ENCODE measurements around the gene MYCBP.
A peak's percentile ranks its signal among the peaks of the same experiment; 100 is the strongest.
"Not testable (repeated sequence)": the region's sequence is repeated elsewhere in the genome, so short reads cannot be mapped to it uniquely, and the experiment has no call there.

MYCBP gene

GRCh38 chr1:38865112-38865715, 7.9 kb downstream of the MYCBP start:
- Histone ChIP-seq H3K9me3 (ENCODE audit: control insufficient read depth in 1 of 2, low read length in 2 of 2) (no peaks in the 10 kb centered on the region), H3K4me1 (ENCODE audit: control insufficient read depth in 1 of 2, insufficient read depth in 2 of 2, low read length in 2 of 2) (peaks cover 6 to 35% of the 10 kb centered on the region in 2 donors), H3K36me3 (ENCODE audit: control insufficient read depth in 1 of 2, insufficient read depth in 2 of 2, low read length in 2 of 2) (peaks cover 0 to 5% of the 10 kb centered on the region in 2 donors), H3K27me3 (ENCODE audit: low read depth, low read length) (no peaks in the 10 kb centered on the region), H3K4me3 (ENCODE audit: low read depth in 1 of 2, low read length in 2 of 2) (no peak overlapping the region), H3K27ac (ENCODE audit: low read length) (no peak overlapping the region)

GRCh38 chr1:38860454-38860795, 12.7 kb downstream of the MYCBP start:
- H3K4me1 ChIP-seq (ENCODE audit: control insufficient read depth in 1 of 2, insufficient read depth in 2 of 2, low read length in 2 of 2): peaks cover 11 to 45% of the 10 kb centered on the region in 2 donors
- H3K27me3 ChIP-seq (ENCODE audit: low read depth, low read length): no peaks in the 10 kb centered on the region
- H3K27ac ChIP-seq (ENCODE audit: low read length): peak overlapping the region; percentile 52
- peak overlapping the region; percentile 84 to 91 for H3K4me3 ChIP-seq (ENCODE audit: low read depth in 1 of 2, low read length in 2 of 2)
- H3K9me3 ChIP-seq (ENCODE audit: control insufficient read depth in 1 of 2, low read length in 2 of 2): no peaks in the 10 kb centered on the region
- peaks cover 3 to 16% of the 10 kb centered on the region in 2 donors for H3K36me3 ChIP-seq (ENCODE audit: control insufficient read depth in 1 of 2, insufficient read depth in 2 of 2, low read length in 2 of 2)

GRCh38 chr1:38859561-38860453, 13.3 kb downstream of the MYCBP start, which contains the start of gene RRAGC:
RRAGC (minus strand) TSS chr1:38859772; CDS start chr1:38859646, 126 bp downstream.
- Histone ChIP-seq H3K27me3 (ENCODE audit: low read depth, low read length) (no peaks in the 10 kb centered on the region), H3K36me3 (ENCODE audit: control insufficient read depth in 1 of 2, insufficient read depth in 2 of 2, low read length in 2 of 2) (peaks cover 9 to 22% of the 10 kb centered on the region in 2 donors)

GRCh38 chr1:38858833-38859560, 14.2 kb downstream of the MYCBP start:
- Histone ChIP-seq H3K27me3 (ENCODE audit: low read depth, low read length) (no peaks in the 10 kb centered on the region), H3K4me1 (ENCODE audit: control insufficient read depth in 1 of 2, insufficient read depth in 2 of 2, low read length in 2 of 2) (peaks cover 11 to 40% of the 10 kb centered on the region in 2 donors), H3K27ac (ENCODE audit: low read length) (peak overlapping the region; percentile 83), H3K9me3 (ENCODE audit: control insufficient read depth in 1 of 2, low read length in 2 of 2) (no peaks in the 10 kb centered on the region), H3K4me3 (ENCODE audit: low read depth in 1 of 2, low read length in 2 of 2) (peak overlapping the region; percentile 95 to 96), H3K36me3 (ENCODE audit: control insufficient read depth in 1 of 2, insufficient read depth in 2 of 2, low read length in 2 of 2) (peaks cover 9 to 17% of the 10 kb centered on the region in 2 donors)

More at GRCh38 chr1:38859561-38860453, 13.3 kb downstream of the MYCBP start, which contains the start of gene RRAGC:
- Histone ChIP-seq H3K9me3 (ENCODE audit: control insufficient read depth in 1 of 2, low read length in 2 of 2) (no peaks in the 10 kb centered on the region), H3K4me1 (ENCODE audit: control insufficient read depth in 1 of 2, insufficient read depth in 2 of 2, low read length in 2 of 2) (peaks cover 11 to 45% of the 10 kb centered on the region in 2 donors), H3K27ac (ENCODE audit: low read length) (peak within 1 kb of the TSS; percentile 83), H3K4me3 (ENCODE audit: low read depth in 1 of 2, low read length in 2 of 2) (peak within 1 kb of the TSS; percentile 95 to 96)

- Histone ChIP-seq H3K9me3 (ENCODE audit: control insufficient read depth in 1 of 2, low read length in 2 of 2) (no peaks in the 10 kb centered on the region), H3K36me3 (ENCODE audit: control insufficient read depth in 1 of 2, insufficient read depth in 2 of 2, low read length in 2 of 2) (peaks cover 27 to 44% of the 10 kb centered on the region in 2 donors)
Observed at GRCh38 chr1:38852780-38853179, 20.4 kb downstream of the MYCBP start.

GRCh38 chr1:38848071-38848470, 25.1 kb downstream of the MYCBP start:
- no peak overlapping the region for H3K27ac ChIP-seq (ENCODE audit: low read length)
- no peak overlapping the region for H3K4me3 ChIP-seq (ENCODE audit: low read depth in 1 of 2, low read length in 2 of 2)
- no peaks in the 10 kb centered on the region for H3K4me1 ChIP-seq (ENCODE audit: control insufficient read depth in 1 of 2, insufficient read depth in 2 of 2, low read length in 2 of 2)
- no peaks in the 10 kb centered on the region for H3K27me3 ChIP-seq (ENCODE audit: low read depth, low read length)
- peaks cover 40 to 45% of the 10 kb centered on the region in 2 donors for H3K36me3 ChIP-seq (ENCODE audit: control insufficient read depth in 1 of 2, insufficient read depth in 2 of 2, low read length in 2 of 2)
- H3K9me3 ChIP-seq (ENCODE audit: control insufficient read depth in 1 of 2, low read length in 2 of 2): no peaks in the 10 kb centered on the region

More at GRCh38 chr1:38852780-38853179, 20.4 kb downstream of the MYCBP start:
- Histone ChIP-seq H3K27ac (ENCODE audit: low read length) (no peak overlapping the region), H3K4me1 (ENCODE audit: control insufficient read depth in 1 of 2, insufficient read depth in 2 of 2, low read length in 2 of 2) (peaks cover under 1 to 2% of the 10 kb centered on the region in 2 donors), H3K4me3 (ENCODE audit: low read depth in 1 of 2, low read length in 2 of 2) (no peak overlapping the region), H3K27me3 (ENCODE audit: low read depth, low read length) (no peaks in the 10 kb centered on the region)

- Histone ChIP-seq H3K27ac (ENCODE audit: low read length) (no peak overlapping the region), H3K4me3 (ENCODE audit: low read depth in 1 of 2, low read length in 2 of 2) (no peak overlapping the region), H3K4me1 (ENCODE audit: control insufficient read depth in 1 of 2, insufficient read depth in 2 of 2, low read length in 2 of 2) (no peaks in the 10 kb centered on the region), H3K9me3 (ENCODE audit: control insufficient read depth in 1 of 2, low read length in 2 of 2) (no peaks in the 10 kb centered on the region), H3K27me3 (ENCODE audit: low read depth, low read length) (no peaks in the 10 kb centered on the region), H3K36me3 (ENCODE audit: control insufficient read depth in 1 of 2, insufficient read depth in 2 of 2, low read length in 2 of 2) (peaks cover 36 to 51% of the 10 kb centered on the region in 2 donors)
Observed at GRCh38 chr1:38846210-38846609, 26.9 kb downstream of the MYCBP start.

GRCh38 chr1:38845088-38845487, 28.1 kb downstream of the MYCBP start:
- H3K27ac ChIP-seq (ENCODE audit: low read length); H3K9me3 ChIP-seq (ENCODE audit: control insufficient read depth in 1 of 2, low read length in 2 of 2); H3K27me3 ChIP-seq (ENCODE audit: low read depth, low read length); H3K4me3 ChIP-seq (ENCODE audit: low read depth in 1 of 2, low read length in 2 of 2); H3K4me1 ChIP-seq (ENCODE audit: control insufficient read depth in 1 of 2, insufficient read depth in 2 of 2, low read length in 2 of 2): not testable (repeated sequence)
- H3K36me3 ChIP-seq (ENCODE audit: control insufficient read depth in 1 of 2, insufficient read depth in 2 of 2, low read length in 2 of 2): peaks cover 28 to 48% of the 10 kb centered on the region in 2 donors

- H3K36me3 ChIP-seq (ENCODE audit: control insufficient read depth in 1 of 2, insufficient read depth in 2 of 2, low read length in 2 of 2): peaks cover 27 to 37% of the 10 kb centered on the region in 2 donors
- H3K27ac ChIP-seq (ENCODE audit: low read length): no peak overlapping the region
- no peaks in the 10 kb centered on the region for H3K9me3 ChIP-seq (ENCODE audit: control insufficient read depth in 1 of 2, low read length in 2 of 2)
- H3K4me3 ChIP-seq (ENCODE audit: low read depth in 1 of 2, low read length in 2 of 2): no peak overlapping the region
- H3K4me1 ChIP-seq (ENCODE audit: control insufficient read depth in 1 of 2, insufficient read depth in 2 of 2, low read length in 2 of 2): no peaks in the 10 kb centered on the region
- H3K27me3 ChIP-seq (ENCODE audit: low read depth, low read length): no peaks in the 10 kb centered on the region
Observed at GRCh38 chr1:38840281-38840680, 32.9 kb downstream of the MYCBP start.

- Histone ChIP-seq H3K27ac (ENCODE audit: low read length) (no peak overlapping the region), H3K4me3 (ENCODE audit: low read depth in 1 of 2, low read length in 2 of 2) (no peak overlapping the region), H3K9me3 (ENCODE audit: control insufficient read depth in 1 of 2, low read length in 2 of 2) (no peaks in the 10 kb centered on the region), H3K36me3 (ENCODE audit: control insufficient read depth in 1 of 2, insufficient read depth in 2 of 2, low read length in 2 of 2) (peaks cover 27 to 33% of the 10 kb centered on the region in 2 donors), H3K27me3 (ENCODE audit: low read depth, low read length) (no peaks in the 10 kb centered on the region), H3K4me1 (ENCODE audit: control insufficient read depth in 1 of 2, insufficient read depth in 2 of 2, low read length in 2 of 2) (no peaks in the 10 kb centered on the region)
Observed at GRCh38 chr1:38839363-38839762, 33.8 kb downstream of the MYCBP start.

GRCh38 chr1:38836316-38836715, 36.8 kb downstream of the MYCBP start:
- H3K4me1 ChIP-seq (ENCODE audit: control insufficient read depth in 1 of 2, insufficient read depth in 2 of 2, low read length in 2 of 2): not testable (repeated sequence)

More at GRCh38 chr1:38836316-38836715, 36.8 kb downstream of the MYCBP start:
- not testable (repeated sequence) for H3K27me3 ChIP-seq (ENCODE audit: low read depth, low read length); H3K27ac ChIP-seq (ENCODE audit: low read length); H3K9me3 ChIP-seq (ENCODE audit: control insufficient read depth in 1 of 2, low read length in 2 of 2); H3K4me3 ChIP-seq (ENCODE audit: low read depth in 1 of 2, low read length in 2 of 2)
- H3K36me3 ChIP-seq (ENCODE audit: control insufficient read depth in 1 of 2, insufficient read depth in 2 of 2, low read length in 2 of 2): peaks cover 15 to 21% of the 10 kb centered on the region in 2 donors

All from muscle layer of duodenum (tissue), 2 donors.